ENCODE data around the gene RAB17.

Gene RAB17, protein sequence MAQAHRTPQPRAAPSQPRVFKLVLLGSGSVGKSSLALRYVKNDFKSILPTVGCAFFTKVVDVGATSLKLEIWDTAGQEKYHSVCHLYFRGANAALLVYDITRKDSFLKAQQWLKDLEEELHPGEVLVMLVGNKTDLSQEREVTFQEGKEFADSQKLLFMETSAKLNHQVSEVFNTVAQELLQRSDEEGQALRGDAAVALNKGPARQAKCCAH

DNA sequence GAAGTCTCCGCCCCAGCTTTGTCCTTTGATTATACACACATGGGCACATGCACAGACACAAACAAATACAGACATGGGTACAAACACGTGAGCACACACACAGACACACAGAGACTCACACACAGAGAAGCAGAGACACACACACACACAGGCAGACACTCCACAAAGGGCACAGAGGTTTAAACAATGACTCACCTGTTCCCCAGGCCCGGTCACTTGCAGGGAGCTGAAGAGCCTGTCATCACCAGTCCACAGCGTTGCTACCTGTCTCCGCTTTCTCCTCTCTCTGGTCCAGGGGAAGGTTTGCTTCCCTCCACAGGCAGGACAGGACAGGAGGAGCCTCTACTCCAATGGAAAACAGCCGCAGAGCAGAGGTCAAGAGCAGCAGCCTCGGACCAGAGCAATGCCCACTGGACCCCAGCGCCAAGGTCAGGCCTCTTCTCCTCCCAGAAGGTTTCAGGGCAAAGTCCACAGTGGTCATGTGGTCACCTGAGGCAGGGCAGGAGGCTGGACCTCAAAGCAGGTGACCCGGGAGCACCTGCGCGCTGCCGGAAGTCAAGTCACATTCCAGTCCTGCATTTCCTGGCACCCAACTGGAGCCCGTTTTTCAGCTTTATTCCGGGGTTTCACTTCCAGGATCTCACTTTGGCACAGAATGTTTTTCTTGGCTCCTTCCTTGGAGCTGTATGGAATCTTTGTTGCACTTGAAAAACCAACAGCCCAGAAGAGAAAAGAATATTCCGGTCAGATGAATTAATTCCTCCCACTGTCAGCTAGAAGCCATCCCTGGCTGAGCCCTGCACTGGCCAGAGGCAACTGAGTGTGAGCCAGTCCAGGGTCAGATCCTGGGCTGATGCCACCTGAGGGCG is at the start of gene RAB17:
RAB17 (minus strand) TSS at position 463 of the 869 bp plus-strand sequence. CDS start 4,580 bp downstream, outside the sequence.
- H3K27me3 ChIP-seq (ENCODE audit: insufficient read depth, low read length) = no peaks in the 10 kb centered on the region
- H2AFZ ChIP-seq (ENCODE audit: low read depth, low read length) = no peak within 1 kb of the TSS
- H3K4me1 ChIP-seq (ENCODE audit: insufficient read depth, low read length) = peaks cover 4% of the 10 kb centered on the region
- no peaks in the 10 kb centered on the region for H3K36me3 ChIP-seq (ENCODE audit: insufficient read depth, low read length)
- H3K9me3 ChIP-seq (ENCODE audit: low read length) = no peaks in the 10 kb centered on the region
- no peak within 1 kb of the TSS for H3K4me3 ChIP-seq (ENCODE audit: low read length)

DNA sequence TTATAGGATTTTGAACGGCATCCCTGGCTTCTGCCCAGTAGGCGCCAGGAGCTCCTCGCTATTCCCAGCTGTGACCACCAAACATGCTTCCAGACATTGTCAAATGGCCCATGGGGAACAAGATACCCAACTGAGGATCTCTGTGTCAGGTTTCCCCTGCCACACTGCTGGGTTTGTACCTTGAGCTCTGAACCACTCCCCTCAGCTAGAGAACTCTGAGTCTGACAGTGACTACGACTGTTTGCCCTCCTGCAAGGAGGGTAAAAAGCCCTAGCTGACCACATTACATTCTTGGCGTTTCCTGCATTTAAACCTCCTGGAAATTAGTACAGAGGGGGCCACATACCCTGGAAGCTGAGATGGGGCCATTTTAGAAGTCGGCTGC is 49.3 kb upstream of the RAB17 start:
- H3K4me1 ChIP-seq (ENCODE audit: insufficient read depth, low read length) = no peaks in the 10 kb centered on the region
- no peaks in the 10 kb centered on the region for H3K27me3 ChIP-seq (ENCODE audit: insufficient read depth, low read length)
- H3K4me3 ChIP-seq (ENCODE audit: low read length) = no peak overlapping the region
- peaks cover 4% of the 10 kb centered on the region for H3K36me3 ChIP-seq (ENCODE audit: insufficient read depth, low read length)
- H3K9me3 ChIP-seq (ENCODE audit: low read length) = peaks cover 15% of the 10 kb centered on the region
- no peak overlapping the region for H2AFZ ChIP-seq (ENCODE audit: low read depth, low read length)

DNA sequence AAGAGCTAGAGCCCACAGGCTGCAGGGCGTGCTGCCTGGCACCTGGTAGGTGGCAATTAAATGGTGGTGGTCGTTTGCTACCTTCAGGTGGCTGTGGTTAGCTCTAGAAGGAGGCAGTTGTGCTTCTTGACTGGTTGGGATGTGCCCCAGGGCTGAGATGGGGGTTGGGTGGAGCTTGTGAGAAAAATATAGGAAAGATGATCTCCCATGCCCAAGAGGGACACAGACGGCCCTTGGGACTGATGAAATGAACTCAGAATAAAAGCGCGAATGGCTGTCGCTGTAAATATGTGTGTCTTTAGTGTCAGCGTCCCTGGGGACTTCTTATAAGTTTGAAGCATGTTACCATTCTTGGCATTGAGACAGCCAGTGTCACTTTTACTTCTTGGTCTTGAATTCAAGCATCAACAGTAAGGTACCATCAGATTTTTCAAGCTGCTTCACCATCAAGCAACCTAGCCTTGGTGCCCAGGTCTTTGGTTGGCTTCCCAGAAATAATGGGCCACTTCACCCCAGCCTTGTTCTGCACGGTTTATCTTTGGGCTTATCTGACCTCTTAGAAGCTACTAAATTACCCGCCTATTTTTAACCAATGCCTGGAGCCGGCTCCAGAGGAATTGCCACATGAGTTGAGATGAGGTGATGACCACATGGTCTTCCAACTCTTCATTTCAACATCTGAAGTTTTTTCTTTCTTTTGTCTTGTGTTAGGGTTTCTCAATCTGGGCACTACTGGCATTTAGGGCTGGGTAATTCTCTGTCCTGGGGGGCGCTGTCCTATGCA is 48.7 kb upstream of the RAB17 start:
- Histone ChIP-seq H2AFZ (ENCODE audit: low read depth, low read length) (no peak overlapping the region), H3K9me3 (ENCODE audit: low read length) (peaks cover 18% of the 10 kb centered on the region), H3K36me3 (ENCODE audit: insufficient read depth, low read length) (no peaks in the 10 kb centered on the region), H3K27me3 (ENCODE audit: insufficient read depth, low read length) (no peaks in the 10 kb centered on the region), H3K4me3 (ENCODE audit: low read length) (no peak overlapping the region), H3K4me1 (ENCODE audit: insufficient read depth, low read length) (no peaks in the 10 kb centered on the region)

DNA sequence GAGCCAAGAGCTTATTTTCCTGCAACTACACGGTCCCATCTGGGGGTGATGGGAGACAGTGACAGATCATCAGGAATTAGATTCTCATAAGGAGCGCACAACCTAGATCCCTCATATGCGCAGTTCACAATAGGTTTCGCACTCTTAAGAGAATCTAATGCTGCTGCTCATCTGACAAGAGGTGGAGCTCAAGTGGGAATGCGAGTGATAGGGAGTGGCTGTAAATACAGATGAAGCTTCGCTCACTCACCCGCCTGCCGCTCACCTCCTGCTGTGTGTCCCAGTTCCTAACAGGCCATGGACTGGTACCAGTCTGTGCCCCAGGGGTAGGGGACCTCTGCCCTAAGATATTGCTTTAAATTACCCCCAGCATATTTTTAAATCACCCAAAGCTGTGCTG is 47.6 kb upstream of the RAB17 start:
- Histone ChIP-seq H3K36me3 (ENCODE audit: insufficient read depth, low read length) (no peaks in the 10 kb centered on the region), H2AFZ (ENCODE audit: low read depth, low read length) (no peak overlapping the region), H3K4me3 (ENCODE audit: low read length) (no peak overlapping the region), H3K27me3 (ENCODE audit: insufficient read depth, low read length) (no peaks in the 10 kb centered on the region), H3K4me1 (ENCODE audit: insufficient read depth, low read length) (no peaks in the 10 kb centered on the region), H3K9me3 (ENCODE audit: low read length) (peaks cover 18% of the 10 kb centered on the region)

DNA sequence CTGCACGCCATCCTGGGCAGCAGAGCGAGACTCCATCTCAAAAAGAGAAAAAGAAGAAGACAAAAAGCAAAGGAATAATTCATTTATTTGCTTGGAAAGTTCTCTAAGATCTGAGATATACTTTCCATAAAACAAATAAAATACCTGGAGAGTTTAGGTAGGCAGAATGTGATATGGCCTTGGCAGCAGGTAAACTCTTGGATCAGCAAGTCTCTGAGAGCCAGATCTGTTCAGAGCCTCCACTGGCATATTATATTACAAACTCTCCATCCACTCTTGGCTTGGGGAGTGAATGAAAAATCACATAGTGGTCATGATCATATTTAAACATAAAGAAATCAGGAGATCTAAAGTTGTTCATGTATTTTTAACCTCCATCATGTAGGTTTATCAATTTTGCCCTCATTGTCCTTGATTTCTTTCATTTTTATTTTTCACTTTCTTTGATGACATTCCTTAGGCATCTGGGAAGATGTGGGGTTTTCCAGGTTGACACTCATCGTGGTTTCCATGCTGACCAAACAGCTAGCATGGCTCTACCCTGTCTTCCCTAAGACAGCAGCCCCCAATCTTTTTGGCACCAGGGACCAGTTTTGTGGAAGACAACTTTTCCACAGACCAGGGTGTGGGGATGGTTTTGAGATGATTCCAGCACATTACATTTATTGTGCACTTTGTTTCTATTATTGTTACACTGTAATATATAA is 47.0 kb upstream of the RAB17 start:
- H3K27me3 ChIP-seq (ENCODE audit: insufficient read depth, low read length) = no peaks in the 10 kb centered on the region
- H3K4me3 ChIP-seq (ENCODE audit: low read length) = no peak overlapping the region
- H3K9me3 ChIP-seq (ENCODE audit: low read length) = peaks cover 18% of the 10 kb centered on the region
- no peak overlapping the region for H2AFZ ChIP-seq (ENCODE audit: low read depth, low read length)
- H3K36me3 ChIP-seq (ENCODE audit: insufficient read depth, low read length) = no peaks in the 10 kb centered on the region
- no peaks in the 10 kb centered on the region for H3K4me1 ChIP-seq (ENCODE audit: insufficient read depth, low read length)

DNA sequence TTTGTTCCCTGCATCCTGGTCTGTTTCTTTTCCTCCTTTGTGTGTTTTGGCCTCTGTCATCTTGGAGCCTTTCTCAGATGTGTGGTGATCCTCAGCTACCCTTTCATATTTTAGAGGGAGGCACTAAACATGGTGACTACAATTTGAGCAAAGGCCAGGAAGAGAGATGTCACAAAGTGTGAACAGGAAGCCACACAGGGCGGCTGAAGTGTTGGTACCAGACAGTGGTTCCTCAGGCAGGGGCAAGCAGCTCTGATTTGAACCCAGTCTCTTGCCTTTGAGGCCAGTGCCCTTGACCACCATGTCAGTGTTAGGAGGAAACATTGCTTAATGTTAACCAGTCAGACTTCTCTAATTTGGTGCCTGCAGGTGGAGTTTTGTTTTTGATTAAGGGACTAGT is 46.0 kb upstream of the RAB17 start:
- Histone ChIP-seq H3K27me3 (ENCODE audit: insufficient read depth, low read length) (no peaks in the 10 kb centered on the region), H3K9me3 (ENCODE audit: low read length) (peaks cover 18% of the 10 kb centered on the region), H2AFZ (ENCODE audit: low read depth, low read length) (no peak overlapping the region), H3K4me3 (ENCODE audit: low read length) (no peak overlapping the region), H3K4me1 (ENCODE audit: insufficient read depth, low read length) (no peaks in the 10 kb centered on the region), H3K36me3 (ENCODE audit: insufficient read depth, low read length) (peaks cover 3% of the 10 kb centered on the region)

DNA sequence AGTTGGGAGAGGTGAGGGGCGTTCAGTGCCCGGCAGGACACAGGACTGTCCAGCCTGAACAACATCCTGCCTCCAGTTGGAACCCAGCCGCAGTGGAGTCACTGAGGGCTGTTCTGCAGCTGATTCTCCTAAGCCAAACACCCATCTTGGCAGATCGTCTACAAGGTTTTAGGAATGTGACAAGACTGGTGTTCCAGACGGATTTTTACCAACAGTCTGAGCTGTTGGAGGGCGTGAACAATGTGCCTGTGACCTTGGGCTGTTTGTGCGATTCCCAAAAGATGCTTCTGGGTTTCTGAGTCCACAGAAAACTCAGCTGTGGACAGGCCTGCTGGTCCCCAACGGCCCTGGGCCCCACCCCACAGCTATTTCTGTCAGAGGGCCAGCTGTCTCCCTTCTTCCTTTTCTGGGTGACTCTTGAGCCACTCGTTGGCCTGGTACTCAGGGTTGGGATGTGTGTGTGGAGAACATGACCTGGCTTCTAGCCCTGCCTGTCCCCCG is 42.6 kb upstream of the RAB17 start:
- H3K27me3 ChIP-seq (ENCODE audit: insufficient read depth, low read length) = no peaks in the 10 kb centered on the region
- peaks cover 8% of the 10 kb centered on the region for H3K36me3 ChIP-seq (ENCODE audit: insufficient read depth, low read length)
- no peak overlapping the region for H3K4me3 ChIP-seq (ENCODE audit: low read length)
- peaks cover 10% of the 10 kb centered on the region for H3K9me3 ChIP-seq (ENCODE audit: low read length)
- peaks cover 11% of the 10 kb centered on the region for H3K4me1 ChIP-seq (ENCODE audit: insufficient read depth, low read length)
- no peak overlapping the region for H2AFZ ChIP-seq (ENCODE audit: low read depth, low read length)

DNA sequence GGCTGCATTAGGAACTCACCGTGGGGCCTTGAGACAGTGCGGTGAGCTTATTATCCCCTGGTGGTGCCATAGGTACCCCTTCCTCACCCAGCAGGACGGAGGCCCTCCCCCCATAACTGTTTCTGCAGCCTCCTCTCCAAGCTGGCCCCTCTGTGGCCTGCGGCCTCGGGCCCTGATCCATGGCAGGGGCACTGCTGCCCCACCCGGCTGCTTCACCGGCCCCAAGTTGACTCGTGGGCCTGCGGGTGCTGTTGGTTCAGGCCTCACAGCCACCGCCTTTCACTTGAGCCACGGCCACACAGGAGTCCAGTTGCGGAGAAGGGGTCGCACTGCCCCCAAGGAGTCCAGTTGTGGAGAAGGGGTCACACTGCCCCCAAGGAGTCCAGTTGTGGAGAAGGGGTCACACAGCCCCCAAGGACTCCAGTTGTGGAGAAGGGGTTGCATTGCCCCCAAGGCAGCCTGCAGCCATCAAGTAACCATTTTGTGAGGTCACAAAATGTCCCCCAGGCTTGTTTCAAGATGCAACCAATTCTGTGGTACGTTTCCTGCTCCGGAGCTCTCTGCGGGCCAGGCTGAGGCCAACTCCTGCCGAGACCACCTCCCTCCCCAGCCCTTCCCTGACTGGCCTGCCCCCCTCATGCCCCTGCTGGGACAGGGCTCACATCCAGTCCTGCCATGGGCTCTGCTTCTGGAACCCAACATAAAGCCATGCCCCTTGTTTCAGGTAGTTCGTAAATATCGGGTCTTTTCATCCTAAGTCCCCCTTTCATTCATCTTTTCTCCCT is 41.5 kb upstream of the RAB17 start:
- Histone ChIP-seq H3K4me3 (ENCODE audit: low read length) (no peak overlapping the region), H3K27me3 (ENCODE audit: insufficient read depth, low read length) (no peaks in the 10 kb centered on the region), H3K9me3 (ENCODE audit: low read length) (peaks cover 10% of the 10 kb centered on the region), H2AFZ (ENCODE audit: low read depth, low read length) (no peak overlapping the region), H3K36me3 (ENCODE audit: insufficient read depth, low read length) (peaks cover 8% of the 10 kb centered on the region), H3K4me1 (ENCODE audit: insufficient read depth, low read length) (peaks cover 13% of the 10 kb centered on the region)

DNA sequence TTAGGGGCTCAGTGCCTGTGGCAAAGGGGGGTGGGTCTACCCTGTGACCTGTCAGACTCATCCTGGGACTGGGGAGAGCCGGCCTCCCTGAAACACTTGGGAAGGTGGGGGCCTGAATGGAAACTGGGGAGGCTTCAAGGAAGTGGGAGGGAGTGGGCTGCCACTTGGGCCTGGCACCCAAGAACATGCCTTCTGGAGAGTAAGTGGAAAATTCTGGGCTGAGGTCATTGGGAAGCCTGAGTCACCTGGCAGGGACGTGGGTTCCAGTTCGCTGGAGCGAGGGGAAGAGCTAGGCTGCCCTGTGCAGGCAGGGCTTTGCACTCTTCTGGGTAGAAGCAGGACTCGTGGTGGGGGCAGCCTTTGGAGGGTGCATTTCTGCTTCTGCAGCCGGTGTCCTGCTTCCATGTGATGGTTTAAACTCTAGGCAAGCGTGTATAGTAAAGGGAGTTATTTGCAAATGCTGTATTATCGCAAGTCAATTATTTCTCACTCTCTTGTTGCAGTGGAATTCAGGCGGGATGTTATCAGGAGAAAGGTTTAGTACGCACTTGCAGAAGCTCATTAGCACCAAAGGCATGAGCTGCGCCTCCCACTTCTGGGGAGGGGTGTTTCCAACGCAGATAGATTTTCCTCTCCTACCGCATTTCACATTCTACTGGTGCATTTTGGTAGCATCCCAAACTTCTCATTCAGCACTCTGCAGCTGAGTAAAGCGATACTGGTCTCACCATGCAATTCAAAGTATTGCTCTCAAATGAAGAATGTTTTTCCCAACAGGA is 40.7 kb upstream of the RAB17 start:
- Histone ChIP-seq H3K4me3 (ENCODE audit: low read length) (no peak overlapping the region), H3K4me1 (ENCODE audit: insufficient read depth, low read length) (peaks cover 13% of the 10 kb centered on the region), H3K36me3 (ENCODE audit: insufficient read depth, low read length) (peaks cover 8% of the 10 kb centered on the region), H2AFZ (ENCODE audit: low read depth, low read length) (no peak overlapping the region), H3K27me3 (ENCODE audit: insufficient read depth, low read length) (peaks cover 6% of the 10 kb centered on the region), H3K9me3 (ENCODE audit: low read length) (peaks cover 6% of the 10 kb centered on the region)

DNA sequence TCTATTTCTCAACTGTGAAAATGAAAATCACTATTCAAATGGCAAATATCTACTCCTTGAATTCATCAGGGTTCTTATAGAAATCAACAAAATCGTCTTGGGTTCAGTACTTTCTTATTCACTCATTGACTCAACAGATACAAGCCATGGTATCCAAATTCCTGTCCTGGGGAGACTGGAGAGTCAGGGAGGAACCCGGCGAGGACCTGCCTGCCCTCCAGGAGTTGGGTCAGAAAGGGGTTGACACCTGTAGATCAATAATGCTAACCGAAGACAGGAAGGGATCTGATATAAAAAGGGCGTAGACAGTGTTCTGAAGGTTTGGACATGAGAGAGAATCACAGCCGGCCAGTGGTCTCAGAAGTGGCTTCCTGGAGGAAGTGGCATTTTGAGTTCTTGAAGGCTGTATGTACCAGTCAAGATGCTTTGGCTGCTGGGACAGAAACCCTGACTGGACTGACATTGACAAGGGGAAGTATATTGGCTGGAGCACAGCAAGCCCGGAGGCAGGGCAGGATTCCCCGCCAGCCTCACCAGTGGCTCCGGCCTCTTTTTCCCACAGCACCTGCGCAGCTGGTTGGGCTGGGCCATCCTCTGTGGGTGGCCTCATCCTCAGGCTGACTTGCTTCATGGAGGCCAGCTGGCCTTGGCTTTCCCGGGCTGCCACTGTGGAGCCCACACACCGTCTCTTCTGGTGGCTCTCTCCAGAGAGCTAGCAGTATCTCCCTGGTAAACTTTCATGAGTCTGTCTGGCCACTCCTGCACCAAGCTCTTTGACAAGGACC is 39.9 kb upstream of the RAB17 start:
- Histone ChIP-seq H3K4me3 (ENCODE audit: low read length) (no peak overlapping the region), H3K4me1 (ENCODE audit: insufficient read depth, low read length) (peaks cover 13% of the 10 kb centered on the region), H3K9me3 (ENCODE audit: low read length) (peaks cover 6% of the 10 kb centered on the region), H3K27me3 (ENCODE audit: insufficient read depth, low read length) (peaks cover 14% of the 10 kb centered on the region), H2AFZ (ENCODE audit: low read depth, low read length) (no peak overlapping the region), H3K36me3 (ENCODE audit: insufficient read depth, low read length) (peaks cover 8% of the 10 kb centered on the region)

DNA sequence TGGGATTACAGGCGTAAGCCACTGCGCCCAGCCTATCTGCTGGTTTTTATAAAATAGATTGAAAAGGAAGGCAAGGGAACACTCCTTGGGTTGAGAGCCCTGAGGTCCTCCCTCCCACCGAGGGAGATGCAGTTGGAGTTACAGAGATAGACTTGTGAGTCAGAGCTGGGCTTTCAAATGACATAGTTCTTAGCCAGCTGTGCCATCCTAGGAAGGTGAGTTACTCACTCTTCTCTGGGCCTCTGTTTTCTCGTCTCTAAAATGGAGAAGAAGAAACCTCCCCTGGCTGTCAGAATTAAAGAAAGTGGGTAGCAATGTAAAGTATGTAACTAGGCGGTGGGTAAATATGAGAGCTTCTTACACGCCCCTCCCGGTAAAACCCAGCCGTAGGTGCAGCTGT is 39.2 kb upstream of the RAB17 start:
- Histone ChIP-seq H3K4me1 (ENCODE audit: insufficient read depth, low read length) (peaks cover 13% of the 10 kb centered on the region), H3K9me3 (ENCODE audit: low read length) (peaks cover 4% of the 10 kb centered on the region), H3K4me3 (ENCODE audit: low read length) (no peak overlapping the region), H3K27me3 (ENCODE audit: insufficient read depth, low read length) (peaks cover 17% of the 10 kb centered on the region), H3K36me3 (ENCODE audit: insufficient read depth, low read length) (peaks cover 8% of the 10 kb centered on the region), H2AFZ (ENCODE audit: low read depth, low read length) (no peak overlapping the region)
